Osteoblast (primary cell): Measurements from ENCODE around the gene TYROBP. TPM values are rescaled to one million over a fixed set of nuclear protein-coding genes. Genes with fewer than 3 reads are reported as not detected.

Experiments used
- DNase-seq: peaks from one replicate; pipeline ENCODE4 v3.0.0; 2011; ENCODE audit warnings: low spot score, mixed read lengths; ENCODE audit not compliant: insufficient read length; ENCODE audit errors: missing footprints
- H2AFZ ChIP-seq: 2 replicates; pipeline ENCODE4 v1.6.0; 2011; ENCODE audit warnings: mild to moderate bottlenecking, low read length
- H3K27ac ChIP-seq: 2 replicates; pipeline ENCODE4 v1.5.1; 2011; ENCODE audit warnings: mild to moderate bottlenecking, low read depth, low read length, moderate library complexity
- H3K27me3 ChIP-seq: 2 replicates; pipeline ENCODE4 v1.6.0; 2012; ENCODE audit warnings: mild to moderate bottlenecking, control low read depth, inconsistent platforms, low read length, moderate library complexity; ENCODE audit not compliant: insufficient read depth
- H3K36me3 ChIP-seq: 2 replicates; pipeline ENCODE4 v1.5.1; 2011; ENCODE audit warnings: mild to moderate bottlenecking, low read length, control low read depth, moderate library complexity; ENCODE audit not compliant: insufficient read depth
- H3K4me1 ChIP-seq: 2 replicates; pipeline ENCODE4 v1.5.1; 2011; ENCODE audit warnings: mild to moderate bottlenecking, low read length, control low read depth, moderate library complexity; ENCODE audit not compliant: insufficient read depth
- H3K4me2 ChIP-seq: 2 replicates; pipeline ENCODE4 v1.6.0; 2011; ENCODE audit warnings: mild to moderate bottlenecking, low read length; ENCODE audit not compliant: insufficient read depth
- H3K4me3 ChIP-seq: fragments of 200-600 bp; sonication (generic); 3 replicates; pipeline ENCODE4 v1.5.1; 2012; ENCODE audit warnings: mild to moderate bottlenecking, low read length, inconsistent platforms; ENCODE audit not compliant: insufficient read depth
- H3K79me2 ChIP-seq: 2 replicates; pipeline ENCODE4 v1.6.0; 2012; ENCODE audit warnings: mild to moderate bottlenecking, low read length, control low read depth, inconsistent platforms; ENCODE audit not compliant: insufficient read depth
- H3K9me3 ChIP-seq: 2 replicates; pipeline ENCODE4 v1.5.1; 2011; ENCODE audit warnings: low read depth, low read length, control low read depth
- H4K20me1 ChIP-seq: 2 replicates; pipeline ENCODE4 v1.6.0; 2012; ENCODE audit warnings: mild to moderate bottlenecking, low read length, control low read depth; ENCODE audit not compliant: insufficient read depth
- total RNA-seq: library from RNA; depleted of rRNA; stranded (reverse); fragments of >200 nt; gene quantifications from 2 replicates; pipeline ENCODE4 v1.2.3, GENCODE V29; 2012
- TF ChIP-seq, protein P1 (sequence below): IDR thresholded peaks from 2 replicates; pipeline ENCODE4 v1.5.1; 2011; ENCODE audit warnings: mild to moderate bottlenecking, low read depth, low read length, moderate library complexity; ENCODE audit errors: extremely low read depth

The TYROBP gene
- total RNA-seq, 1 donor = 0.36 TPM

GRCh38 chr19:35946203-35946602 is 38.1 kb upstream of the TYROBP start:
- Histone ChIP-seq H3K27ac (no peak overlapping the region), H3K9me3 (no peaks in the 10 kb centered on the region), H3K4me1 (no peaks in the 10 kb centered on the region), H3K4me3 (no peak overlapping the region), H3K4me2 (no peak overlapping the region), H4K20me1 (peaks cover 9% of the 10 kb centered on the region), H3K79me2 (no peaks in the 10 kb centered on the region), H3K36me3 (no peaks in the 10 kb centered on the region), H2AFZ (no peak overlapping the region), H3K27me3 (no peaks in the 10 kb centered on the region)
- TF ChIP-seq, protein P1, sequence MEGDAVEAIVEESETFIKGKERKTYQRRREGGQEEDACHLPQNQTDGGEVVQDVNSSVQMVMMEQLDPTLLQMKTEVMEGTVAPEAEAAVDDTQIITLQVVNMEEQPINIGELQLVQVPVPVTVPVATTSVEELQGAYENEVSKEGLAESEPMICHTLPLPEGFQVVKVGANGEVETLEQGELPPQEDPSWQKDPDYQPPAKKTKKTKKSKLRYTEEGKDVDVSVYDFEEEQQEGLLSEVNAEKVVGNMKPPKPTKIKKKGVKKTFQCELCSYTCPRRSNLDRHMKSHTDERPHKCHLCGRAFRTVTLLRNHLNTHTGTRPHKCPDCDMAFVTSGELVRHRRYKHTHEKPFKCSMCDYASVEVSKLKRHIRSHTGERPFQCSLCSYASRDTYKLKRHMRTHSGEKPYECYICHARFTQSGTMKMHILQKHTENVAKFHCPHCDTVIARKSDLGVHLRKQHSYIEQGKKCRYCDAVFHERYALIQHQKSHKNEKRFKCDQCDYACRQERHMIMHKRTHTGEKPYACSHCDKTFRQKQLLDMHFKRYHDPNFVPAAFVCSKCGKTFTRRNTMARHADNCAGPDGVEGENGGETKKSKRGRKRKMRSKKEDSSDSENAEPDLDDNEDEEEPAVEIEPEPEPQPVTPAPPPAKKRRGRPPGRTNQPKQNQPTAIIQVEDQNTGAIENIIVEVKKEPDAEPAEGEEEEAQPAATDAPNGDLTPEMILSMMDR = no peak
- DNase-seq = peak; percentile 71

DNA sequence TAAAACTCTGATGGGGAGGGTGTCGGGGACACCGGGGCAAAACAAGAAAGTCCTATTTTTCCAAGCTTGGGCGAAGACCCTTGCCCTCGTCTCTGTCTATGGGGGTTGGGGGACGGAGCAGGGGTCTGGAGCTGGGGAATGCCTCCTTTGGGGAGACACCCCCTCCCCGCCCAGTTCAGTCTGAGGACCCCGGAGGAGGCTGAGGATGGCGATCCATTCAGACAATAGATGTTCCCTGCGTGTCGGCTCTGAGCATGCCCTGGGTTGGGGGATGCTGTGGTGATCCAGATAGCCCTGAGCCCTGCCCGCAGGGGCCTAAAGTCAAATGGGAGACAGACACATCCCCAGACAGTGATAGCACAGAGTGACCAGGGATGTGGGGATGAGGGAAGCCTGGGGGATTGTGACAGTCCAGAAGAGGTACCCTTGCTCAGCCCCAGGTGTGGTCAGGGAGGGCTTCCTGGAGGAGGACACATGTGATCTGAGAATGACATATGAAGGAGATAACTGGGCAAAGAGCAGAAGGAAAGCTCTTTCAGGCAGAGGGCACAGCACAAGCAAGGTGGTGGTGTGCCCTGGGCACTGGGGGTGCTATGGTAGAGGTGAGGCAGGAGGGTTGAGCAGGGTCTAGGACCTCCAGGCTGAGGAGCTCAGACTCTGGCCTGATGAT is 37.2 kb upstream of the TYROBP start:
- Histone ChIP-seq H2AFZ (no peak overlapping the region), H3K9me3 (no peaks in the 10 kb centered on the region), H3K4me2 (no peak overlapping the region), H3K79me2 (no peaks in the 10 kb centered on the region), H3K4me1 (no peaks in the 10 kb centered on the region), H3K27ac (no peak overlapping the region), H3K36me3 (no peaks in the 10 kb centered on the region), H3K27me3 (no peaks in the 10 kb centered on the region), H3K4me3 (no peak overlapping the region), H4K20me1 (peaks cover 9% of the 10 kb centered on the region)
- peak; percentile 55 for DNase-seq
- TF ChIP-seq, protein P1 = no peak

- H3K36me3 ChIP-seq = no peaks in the 10 kb centered on the region
- no peak overlapping the region for H3K27ac ChIP-seq
- H3K4me2 ChIP-seq = no peak overlapping the region
- H3K27me3 ChIP-seq = no peaks in the 10 kb centered on the region
- H3K4me3 ChIP-seq = no peak overlapping the region
- DNase-seq = no peak
- no peaks in the 10 kb centered on the region for H3K79me2 ChIP-seq
- no peak overlapping the region for H2AFZ ChIP-seq
- TF ChIP-seq, protein P1 = no peak
- no peaks in the 10 kb centered on the region for H3K4me1 ChIP-seq
- peaks cover 9% of the 10 kb centered on the region for H4K20me1 ChIP-seq
- H3K9me3 ChIP-seq = no peaks in the 10 kb centered on the region
Observed at GRCh38 chr19:35944556-35944955, 36.5 kb upstream of the TYROBP start.

- H4K20me1 ChIP-seq = peaks cover 10% of the 10 kb centered on the region
- H3K4me3 ChIP-seq = no peak overlapping the region
- TF ChIP-seq, protein P1 = no peak
- no peak overlapping the region for H3K4me2 ChIP-seq
- H3K27me3 ChIP-seq = no peaks in the 10 kb centered on the region
- H3K4me1 ChIP-seq = no peaks in the 10 kb centered on the region
- no peaks in the 10 kb centered on the region for H3K36me3 ChIP-seq
- H3K9me3 ChIP-seq = no peaks in the 10 kb centered on the region
- no peaks in the 10 kb centered on the region for H3K79me2 ChIP-seq
- H2AFZ ChIP-seq = no peak overlapping the region
- H3K27ac ChIP-seq = no peak overlapping the region
- DNase-seq = peak; percentile 80
Observed at GRCh38 chr19:35943321-35944301, 35.5 kb upstream of the TYROBP start.
